GM19463 (cell line): ENCODE results near the gene PIK3R6.

Experiments
- ATAC-seq: cut with Tn5 transposase; IDR thresholded peaks from one replicate; pipeline ENCODE4 v1.9.1; 2021; ENCODE audit warnings: mild to moderate bottlenecking, moderate library complexity; ENCODE audit not compliant: unreplicated experiment

PIK3R6 gene

GRCh38 chr17:8867361-8867981 lies at the start of gene PIK3R6:
Gene PIK3R6 (minus strand): TSS chr17:8867674. CDS start chr17:8849794, 17,880 bp downstream.
- ATAC-seq: no peak

GRCh38 chr17:8916466-8916865 lies 49.0 kb upstream of the PIK3R6 start:
- no peak for ATAC-seq

GRCh38 chr17:8914554-8914953 lies 47.1 kb upstream of the PIK3R6 start:
- ATAC-seq: no peak

GRCh38 chr17:8913879-8914278 lies 46.4 kb upstream of the PIK3R6 start:
- ATAC-seq: no peak

GRCh38 chr17:8913091-8913490 lies 45.6 kb upstream of the PIK3R6 start:
- no peak for ATAC-seq

- ATAC-seq: no peak
Observed at GRCh38 chr17:8912084-8912981, 44.9 kb upstream of the PIK3R6 start.

GRCh38 chr17:8910969-8911604 lies 43.6 kb upstream of the PIK3R6 start:
- ATAC-seq: no peak

GRCh38 chr17:8909586-8910270 lies 42.3 kb upstream of the PIK3R6 start:
- no peak for ATAC-seq

GRCh38 chr17:8905331-8905730 lies 37.9 kb upstream of the PIK3R6 start:
- no peak for ATAC-seq

- no peak for ATAC-seq
Observed at GRCh38 chr17:8904686-8905085, 37.2 kb upstream of the PIK3R6 start.

GRCh38 chr17:8904201-8904600 lies 36.7 kb upstream of the PIK3R6 start:
- ATAC-seq: no peak

- ATAC-seq: no peak
Observed at GRCh38 chr17:8900626-8901585, 33.4 kb upstream of the PIK3R6 start.

GRCh38 chr17:8900207-8900606 lies 32.7 kb upstream of the PIK3R6 start:
- ATAC-seq: no peak

GRCh38 chr17:8898636-8899035 lies 31.2 kb upstream of the PIK3R6 start:
- ATAC-seq: no peak

- ATAC-seq: no peak
Observed at GRCh38 chr17:8898126-8898525, 30.7 kb upstream of the PIK3R6 start.

- no peak for ATAC-seq
Observed at GRCh38 chr17:8896641-8897635, 29.5 kb upstream of the PIK3R6 start.

- ATAC-seq: no peak
Observed at GRCh38 chr17:8896087-8896486, 28.6 kb upstream of the PIK3R6 start.

GRCh38 chr17:8894673-8895578 lies 27.5 kb upstream of the PIK3R6 start:
- peak; percentile 44 for ATAC-seq
